Natural killer cell (primary cell): ENCODE measurements around the gene SHB. TPM values are rescaled to one million over a fixed set of nuclear protein-coding genes. Genes with fewer than 3 reads are reported as not detected.

Experiments used
- ATAC-seq, 3 donors: fragments of 150-1000 bp in 2 of 3; fragments of 200-7000 bp in 1 of 3; cut with Tn5 transposase; 1 replicate in 1 of 3; 2 replicates in 2 of 3; pipeline ENCODE4 v1.10.0; 2021; ENCODE audit warnings: mild to moderate bottlenecking in 2 of 3, moderate library complexity in 2 of 3
- DNase-seq, 2 donors: peaks; one replicate each; pipeline versions ENCODE4 v3.0.0 to v3.0.0-alpha.2; 2013 to 2021; ENCODE audit warnings: mixed read lengths in 1 of 2
- H3K27ac ChIP-seq: one replicate; pipeline ENCODE4 v1.5.1; 2013; ENCODE audit warnings: mild to moderate bottlenecking, low read length
- H3K27me3 ChIP-seq: one replicate; pipeline ENCODE4 v1.6.1; 2013; ENCODE audit warnings: low read length; ENCODE audit not compliant: control insufficient read depth, insufficient read depth
- H3K36me3 ChIP-seq: one replicate; pipeline ENCODE4 v1.6.1; 2013; ENCODE audit warnings: low read length; ENCODE audit not compliant: control insufficient read depth, insufficient read depth
- H3K4me1 ChIP-seq: one replicate; pipeline ENCODE4 v1.6.1; 2013; ENCODE audit warnings: low read length; ENCODE audit not compliant: control insufficient read depth, insufficient read depth
- H3K4me3 ChIP-seq: one replicate; pipeline ENCODE4 v1.5.1; 2013; ENCODE audit warnings: low read length
- H3K9me3 ChIP-seq: one replicate; pipeline ENCODE4 v1.6.1; 2013; ENCODE audit warnings: low read length; ENCODE audit not compliant: control insufficient read depth, insufficient read depth
- H3K27ac Mint-ChIP-seq, 2 donors: one replicate each; pipeline ENCODE4 v1.8.0; 2022; ENCODE audit warnings: mild to moderate bottlenecking in 2 of 2, mixed read lengths in 2 of 2, moderate library complexity in 1 of 2
- H3K27me3 Mint-ChIP-seq, 2 donors: one replicate each; pipeline ENCODE4 v1.8.0; 2022; ENCODE audit warnings: low read depth in 2 of 2, mixed read lengths in 2 of 2
- H3K36me3 Mint-ChIP-seq: one replicate; pipeline ENCODE4 v1.8.0; 2022; ENCODE audit warnings: mixed read lengths
- H3K4me1 Mint-ChIP-seq, 2 donors: one replicate each; pipeline ENCODE4 v1.8.0; 2022; ENCODE audit warnings: mixed read lengths in 2 of 2
- H3K4me3 Mint-ChIP-seq: one replicate; pipeline ENCODE4 v1.8.0; 2022; ENCODE audit warnings: mild to moderate bottlenecking, moderate library complexity, mixed read lengths
- H3K9me3 Mint-ChIP-seq, 2 donors: one replicate each; pipeline ENCODE4 v1.8.0; 2022; ENCODE audit warnings: mixed read lengths in 2 of 2
- WGBS: methylation state at CpG from one replicate; pipeline ENCODE4 v1.1.7; 2013; ENCODE audit warnings: missing lambda C conversion rate; ENCODE audit not compliant: insufficient coverage; 5-methylcytosine and 5-hydroxymethylcytosine counted together
- intact Hi-C: fragments of 100-400 bp; cut with micrococcal nuclease; formaldehyde crosslinking; loops from one replicate; pipeline ENCODE4 v1.14.2; 2022
- total RNA-seq, 4 donors: library from RNA; stranded (reverse); fragments of 120-200 nt in 1 of 4; gene quantifications; one replicate each; pipeline versions ENCODE4 v1.2.3 to v1.2.4, GENCODE V29; 2013 to 2022
- TF ChIP-seq, protein P1 (sequence below): fragments of 200-600 bp; IDR thresholded peaks from one replicate; pipeline ENCODE4 v1.8.0; 2022; ENCODE audit warnings: antibody characterized with exemption

Gene SHB
- total RNA-seq, 3 donors from 2014 or later (not counting 1 experiment from before 2014, with no cell fraction given), result 2.7 to 7.1 (median 2.9) TPM

DNA sequence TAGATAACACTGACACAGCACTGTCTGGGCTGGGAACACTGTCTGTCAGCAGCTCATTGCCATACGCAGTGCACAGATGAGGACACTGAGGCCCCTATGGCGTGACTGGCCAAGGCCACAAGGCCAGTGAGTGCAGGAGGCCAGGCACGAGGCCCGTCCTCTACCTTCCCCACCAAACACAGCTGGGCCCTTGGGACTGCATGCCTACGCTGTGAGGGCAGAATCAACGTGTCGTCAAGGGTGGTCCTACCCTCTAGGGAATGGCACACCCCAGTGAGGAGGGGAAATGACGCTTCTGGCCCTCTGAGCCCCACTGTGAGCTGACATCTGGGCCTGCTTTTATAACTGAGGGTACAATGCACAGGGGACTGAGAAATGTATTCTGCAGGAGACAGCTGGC, 123.0 kb downstream of the SHB start:
- TF ChIP-seq, protein P1, sequence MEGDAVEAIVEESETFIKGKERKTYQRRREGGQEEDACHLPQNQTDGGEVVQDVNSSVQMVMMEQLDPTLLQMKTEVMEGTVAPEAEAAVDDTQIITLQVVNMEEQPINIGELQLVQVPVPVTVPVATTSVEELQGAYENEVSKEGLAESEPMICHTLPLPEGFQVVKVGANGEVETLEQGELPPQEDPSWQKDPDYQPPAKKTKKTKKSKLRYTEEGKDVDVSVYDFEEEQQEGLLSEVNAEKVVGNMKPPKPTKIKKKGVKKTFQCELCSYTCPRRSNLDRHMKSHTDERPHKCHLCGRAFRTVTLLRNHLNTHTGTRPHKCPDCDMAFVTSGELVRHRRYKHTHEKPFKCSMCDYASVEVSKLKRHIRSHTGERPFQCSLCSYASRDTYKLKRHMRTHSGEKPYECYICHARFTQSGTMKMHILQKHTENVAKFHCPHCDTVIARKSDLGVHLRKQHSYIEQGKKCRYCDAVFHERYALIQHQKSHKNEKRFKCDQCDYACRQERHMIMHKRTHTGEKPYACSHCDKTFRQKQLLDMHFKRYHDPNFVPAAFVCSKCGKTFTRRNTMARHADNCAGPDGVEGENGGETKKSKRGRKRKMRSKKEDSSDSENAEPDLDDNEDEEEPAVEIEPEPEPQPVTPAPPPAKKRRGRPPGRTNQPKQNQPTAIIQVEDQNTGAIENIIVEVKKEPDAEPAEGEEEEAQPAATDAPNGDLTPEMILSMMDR, result no peak
- Histone ChIP-seq H3K27me3 (no peaks in the 10 kb centered on the region), H3K4me3 (no peak overlapping the region), H3K9me3 (no peaks in the 10 kb centered on the region), H3K36me3 (no peaks in the 10 kb centered on the region), H3K27ac (no peak overlapping the region), H3K4me1 (no peaks in the 10 kb centered on the region)
- Mint-ChIP-seq H3K36me3 (no peaks in the 10 kb centered on the region), H3K27me3 (no peaks in the 10 kb centered on the region), H3K27ac (no peak overlapping the region), H3K4me1 (no peaks in the 10 kb centered on the region), H3K9me3 (no peaks in the 10 kb centered on the region), H3K4me3 (no peak overlapping the region)
- ATAC-seq, result no peak
- intact Hi-C loops, result no loop called here
- no peak for DNase-seq
- WGBS, result 79% methylated on average over 8 of the region's 8 CpGs

DNA sequence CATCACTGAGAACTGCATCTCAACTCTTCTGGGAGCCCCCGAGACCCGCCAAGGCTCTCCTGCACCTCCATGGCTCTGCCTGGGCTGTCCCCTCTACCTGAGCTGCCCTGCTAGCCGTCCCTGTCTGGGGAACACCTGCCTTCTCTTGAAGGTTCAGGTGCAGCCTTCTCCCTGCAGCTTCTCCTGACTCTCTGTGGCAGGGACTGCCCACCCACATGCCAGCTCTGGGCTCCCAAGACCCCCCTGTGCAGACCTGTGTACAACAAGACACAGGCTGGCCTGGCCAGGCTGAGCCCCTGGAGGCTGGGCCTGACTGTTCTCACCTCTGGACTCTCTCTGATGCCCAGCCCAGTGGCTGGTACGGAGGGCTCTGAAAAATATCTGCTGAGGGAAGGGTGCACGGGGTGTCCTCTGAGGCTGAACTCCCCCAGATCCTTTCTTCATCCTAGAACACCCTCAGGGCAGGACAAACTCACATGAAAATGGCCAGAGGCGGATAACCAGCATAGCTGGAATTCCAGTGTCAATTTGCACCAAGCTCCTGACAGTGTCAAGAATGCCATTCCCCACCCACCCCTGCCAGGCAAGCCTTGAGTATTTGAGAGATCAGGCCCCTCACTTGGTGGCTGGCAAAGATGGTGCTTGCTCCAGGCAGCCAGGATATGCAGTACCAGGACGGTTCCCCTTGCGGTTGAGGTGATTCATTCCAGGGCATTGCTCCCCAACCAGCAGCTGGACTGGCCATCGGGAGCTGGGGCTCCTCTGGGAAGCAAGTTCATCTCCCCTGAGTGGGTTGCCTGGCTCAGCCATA, 124.2 kb downstream of the SHB start:
- H3K9me3 Mint-ChIP-seq, result no peaks in the 10 kb centered on the region
- intact Hi-C loops, result no loop called here
- no peaks in the 10 kb centered on the region for H3K4me1 Mint-ChIP-seq
- TF ChIP-seq, protein P1, result no peak
- Histone ChIP-seq H3K27me3 (no peaks in the 10 kb centered on the region), H3K27ac (no peak overlapping the region), H3K4me1 (no peaks in the 10 kb centered on the region), H3K36me3 (no peaks in the 10 kb centered on the region), H3K9me3 (no peaks in the 10 kb centered on the region), H3K4me3 (no peak overlapping the region)
- H3K27ac Mint-ChIP-seq, result no peak overlapping the region
- no peaks in the 10 kb centered on the region for H3K27me3 Mint-ChIP-seq
- H3K4me3 Mint-ChIP-seq, result no peak overlapping the region
- H3K36me3 Mint-ChIP-seq, result no peaks in the 10 kb centered on the region
- ATAC-seq (no peak), DNase-seq (no peak)
- 95% methylated on average over 9 of the region's 9 CpGs for whole genome bisulfite sequencing

DNA sequence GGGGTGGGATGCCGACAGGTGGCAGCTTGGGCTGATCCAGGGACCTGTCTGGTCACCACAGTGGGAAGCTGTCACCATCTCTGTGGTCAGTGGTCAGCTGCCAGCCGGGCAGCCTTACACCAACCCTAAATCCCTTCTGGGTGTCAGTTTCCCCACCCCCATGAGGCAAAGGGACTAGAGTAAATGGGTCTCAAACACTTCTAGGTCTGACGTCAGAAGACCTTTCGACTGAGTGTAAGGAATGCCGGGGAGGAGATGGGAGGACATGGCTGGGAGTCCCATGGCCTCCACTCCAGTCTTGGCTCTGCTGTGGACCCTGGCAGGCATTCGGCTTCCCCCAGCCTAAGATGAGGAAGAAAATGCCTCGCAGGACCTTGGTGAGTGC, 124.8 kb downstream of the SHB start:
- intact Hi-C loops, result no loop called here
- 90% methylated on average over 7 of the region's 7 CpGs for WGBS
- Histone ChIP-seq H3K27ac (no peak overlapping the region), H3K36me3 (no peaks in the 10 kb centered on the region), H3K4me3 (no peak overlapping the region), H3K27me3 (no peaks in the 10 kb centered on the region), H3K4me1 (no peaks in the 10 kb centered on the region), H3K9me3 (no peaks in the 10 kb centered on the region)
- Mint-ChIP-seq H3K27ac (no peak overlapping the region), H3K27me3 (no peaks in the 10 kb centered on the region), H3K36me3 (no peaks in the 10 kb centered on the region), H3K9me3 (no peaks in the 10 kb centered on the region), H3K4me1 (no peaks in the 10 kb centered on the region), H3K4me3 (no peak overlapping the region)
- ATAC-seq (no peak), DNase-seq (no peak)
- TF ChIP-seq, protein P1, result no peak
